ENCODE results near the gene TMEM40. TPM values are rescaled to one million over a fixed set of nuclear protein-coding genes. Genes with fewer than 3 reads are reported as not detected.

Gene TMEM40
- total and polyA plus RNA-seq, 2 of the 13 experiments (the other 11 are each of a cell fraction or from before 2014, with no cell fraction given): 0.16 TPM; not detected in 1

GRCh38 chr3:12785096-12785495 is 26.0 kb upstream of the TMEM40 start (continued):
- TF ChIP-seq ZBTB46 (CRISPR knock-in tag; IDR thresholded peaks at IDR 0.05; ENCODE audit: borderline replicate concordance): no peak
- TF ChIP-seq REL (CRISPR knock-in tag; conservative IDR thresholded peaks at IDR 0.05): no peak
- no peak for TF ChIP-seq FOXJ3 (CRISPR knock-in tag; IDR thresholded peaks at IDR 0.05; ENCODE audit: borderline replicate concordance)
- no peak for TF ChIP-seq SRSF1 (optimal IDR thresholded peaks at IDR 0.05; ENCODE audit: low read depth, low read length)

GRCh38 chr3:12782172-12782815 is 23.2 kb upstream of the TMEM40 start:
- ChIA-PET CTCF (ENCODE audit: low intra/inter-chr PET ratio, low total read pairs) (no interaction called here), POLR2A (no interaction called here)
- no peak overlapping the region for H3K27ac ChIP-seq (ENCODE audit: extremely low read length, insufficient read depth, low read length)
- no peak overlapping the region for H2AFZ ChIP-seq (ENCODE audit: low read length)
- H3K79me2 ChIP-seq (ENCODE audit: insufficient read depth, low read length): no peaks in the 10 kb centered on the region
- no peak overlapping the region for H3K4me3 ChIP-seq (replicated peaks in 1 of 3; ENCODE audit: insufficient read depth in 1 of 3, low read depth in 2 of 3, low read length in 3 of 3)
- H3K9ac ChIP-seq (ENCODE audit: insufficient read depth, low read depth, low read length): no peak overlapping the region
- DNase-seq (ENCODE audit: low spot score) (no peak), ATAC-seq (no peak), FAIRE-seq (no peak)
- no TSS peak for BruUV-seq (replicated peaks)
- intact Hi-C loops (cut with micrococcal nuclease; ENCODE audit: unreplicated experiment): no loop called here
- H4K20me1 ChIP-seq (ENCODE audit: insufficient read depth, low read length): no peaks in the 10 kb centered on the region
- no peak overlapping the region for H3K4me2 ChIP-seq (ENCODE audit: low read depth, low read length)
- H3K27me3 ChIP-seq (ENCODE audit: control insufficient read depth in 1 of 2, insufficient read depth in 2 of 2, low read length in 2 of 2): peaks cover 0 to 3% of the 10 kb centered on the region in 2 experiments; a peak in 2 of 5 replicates
- in situ Hi-C loops (cut with HindIII; ENCODE audit: extremely low pct_ligation_motif_present, low pct_unique_long_range_greater_than_20kb): no loop called here
- 17% methylated on average over 6 of the region's 6 CpGs for WGBS (ENCODE audit: low lambda C conversion rate)
- no peaks in the 10 kb centered on the region for H3K36me3 ChIP-seq (replicated peaks in 1 of 2; ENCODE audit: control insufficient read depth in 1 of 2, insufficient read depth in 2 of 2, low read length in 2 of 2)
- no peaks in the 10 kb centered on the region for H3K4me1 ChIP-seq (ENCODE audit: insufficient read depth, low read length)
- H3K9me3 ChIP-seq (ENCODE audit: low read length): no peaks in the 10 kb centered on the region
- no peak for TF ChIP-seq ZNF609 (CRISPR knock-in tag; IDR thresholded peaks at IDR 0.05; ENCODE audit: borderline replicate concordance)
- TF ChIP-seq FOXJ3 (CRISPR knock-in tag; IDR thresholded peaks at IDR 0.05; ENCODE audit: borderline replicate concordance): no peak
- no peak for TF ChIP-seq MBD4 (IDR thresholded peaks at IDR 0.05; ENCODE audit: borderline replicate concordance, low read length)
- TF ChIP-seq ZNF775 (CRISPR knock-in tag; IDR thresholded peaks at IDR 0.05; ENCODE audit: borderline replicate concordance): no peak
- no peak for TF ChIP-seq HINFP (CRISPR knock-in tag; IDR thresholded peaks at IDR 0.05; ENCODE audit: low read depth)
- TF ChIP-seq NFIB (CRISPR knock-in tag; IDR thresholded peaks at IDR 0.05; ENCODE audit: borderline replicate concordance): no peak
- TF ChIP-seq MAFK (conservative IDR thresholded peaks at IDR 0.05 in 1 of 2, IDR thresholded peaks at IDR 0.05 in 1 of 2; ENCODE audit: low read length in 2 of 2): peak; percentile 20 to 63; a peak in 2 of 4 replicates
- no peak for TF ChIP-seq ZNF766 (CRISPR knock-in tag; IDR thresholded peaks at IDR 0.05; ENCODE audit: borderline replicate concordance)
- TF ChIP-seq ZMYM2 (CRISPR knock-in tag; IDR thresholded peaks at IDR 0.05): no peak
- no peak for TF ChIP-seq KLF6 (CRISPR knock-in tag; IDR thresholded peaks at IDR 0.05)
